GM21723 (cell line): ENCODE results near the gene BRD4.
A peak's percentile ranks its signal among the peaks of the same experiment; 100 is the strongest.
"Not testable (repeated sequence)": the region's sequence is repeated elsewhere in the genome, so short reads cannot be mapped to it uniquely, and the experiment has no call there.

Experiments used
- ATAC-seq: cut with Tn5 transposase; IDR thresholded peaks from one replicate; pipeline ENCODE4 v1.9.1; 2021; ENCODE audit warnings: mild to moderate bottlenecking, moderate library complexity; ENCODE audit not compliant: unreplicated experiment

The BRD4 gene

DNA sequence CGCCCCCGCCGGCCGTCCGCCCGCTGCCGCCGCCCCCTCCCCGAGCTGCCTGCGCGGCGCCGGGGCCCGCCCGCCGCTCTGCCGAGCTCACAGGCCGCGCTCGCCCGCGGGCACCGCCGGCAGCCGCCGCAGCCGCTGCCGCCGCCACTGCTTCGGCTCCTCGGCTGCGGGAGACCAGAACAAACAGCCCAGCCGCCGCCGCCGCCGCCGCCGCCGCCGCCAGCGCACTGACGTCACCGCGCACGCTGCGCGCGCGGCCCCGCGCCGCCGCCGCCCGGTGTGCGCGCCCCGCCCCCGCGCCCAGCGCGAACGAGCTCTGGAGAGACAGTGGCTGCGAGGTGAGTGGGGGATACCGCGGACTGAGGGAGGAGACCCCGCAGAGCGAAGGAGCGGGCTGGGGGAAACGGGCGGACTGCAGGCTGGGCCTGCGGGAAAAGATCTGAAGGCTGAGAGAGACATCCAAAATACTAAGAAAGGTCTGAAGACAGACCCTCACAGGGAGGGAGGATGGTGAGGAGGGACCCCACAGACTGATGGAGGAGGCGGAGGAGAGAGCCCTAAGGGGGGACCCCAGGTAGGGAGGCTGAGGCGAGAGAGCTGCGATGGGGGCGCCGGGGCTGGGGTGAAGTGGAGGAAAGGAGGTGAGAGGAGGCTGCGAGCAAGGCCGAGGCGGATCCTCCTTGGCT, at the start of gene BRD4:
BRD4 (minus strand) TSS at position 229 of the 686 bp plus-strand sequence. CDS start 59,440 bp downstream, outside the sequence.
- peak; percentile 49 for ATAC-seq

DNA sequence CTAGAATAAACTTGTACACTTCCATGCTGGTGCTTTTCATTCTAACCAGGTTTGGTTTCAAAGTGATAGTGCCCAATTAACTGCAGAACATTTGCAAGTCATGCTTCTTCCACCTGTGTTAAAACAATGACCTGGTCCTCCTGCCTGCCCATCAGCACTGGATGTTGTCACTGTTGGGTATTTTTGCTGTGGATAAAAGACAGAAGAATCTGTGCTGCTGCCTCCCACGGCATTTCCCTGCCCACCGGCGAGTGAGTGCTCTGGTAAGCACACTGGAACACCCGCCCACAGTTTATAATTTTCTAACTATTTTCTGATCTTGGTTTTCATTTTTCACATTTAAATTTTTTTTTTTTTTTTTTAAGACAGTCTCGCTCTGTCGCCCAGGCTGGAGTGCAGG, 49.5 kb upstream of the BRD4 start:
- no peak for ATAC-seq

DNA sequence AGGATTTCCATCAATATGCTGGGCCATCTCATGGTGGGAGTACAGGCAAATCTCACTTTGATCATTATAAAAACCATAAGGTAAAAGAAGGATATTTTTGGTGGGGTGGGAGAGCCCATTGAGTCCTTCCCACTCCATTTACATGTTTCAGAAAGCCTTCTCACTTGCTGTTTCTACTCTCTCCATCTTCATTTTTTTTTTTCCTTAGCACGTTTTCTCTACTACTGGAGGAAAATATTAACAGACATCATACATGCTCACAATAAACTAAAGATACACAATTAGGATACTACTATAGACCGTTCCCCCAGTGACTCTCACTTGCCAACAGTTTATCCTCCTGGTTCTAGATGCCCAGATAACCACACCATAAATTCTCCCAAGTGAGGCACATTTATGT, 49.1 kb upstream of the BRD4 start:
- ATAC-seq, result no peak

DNA sequence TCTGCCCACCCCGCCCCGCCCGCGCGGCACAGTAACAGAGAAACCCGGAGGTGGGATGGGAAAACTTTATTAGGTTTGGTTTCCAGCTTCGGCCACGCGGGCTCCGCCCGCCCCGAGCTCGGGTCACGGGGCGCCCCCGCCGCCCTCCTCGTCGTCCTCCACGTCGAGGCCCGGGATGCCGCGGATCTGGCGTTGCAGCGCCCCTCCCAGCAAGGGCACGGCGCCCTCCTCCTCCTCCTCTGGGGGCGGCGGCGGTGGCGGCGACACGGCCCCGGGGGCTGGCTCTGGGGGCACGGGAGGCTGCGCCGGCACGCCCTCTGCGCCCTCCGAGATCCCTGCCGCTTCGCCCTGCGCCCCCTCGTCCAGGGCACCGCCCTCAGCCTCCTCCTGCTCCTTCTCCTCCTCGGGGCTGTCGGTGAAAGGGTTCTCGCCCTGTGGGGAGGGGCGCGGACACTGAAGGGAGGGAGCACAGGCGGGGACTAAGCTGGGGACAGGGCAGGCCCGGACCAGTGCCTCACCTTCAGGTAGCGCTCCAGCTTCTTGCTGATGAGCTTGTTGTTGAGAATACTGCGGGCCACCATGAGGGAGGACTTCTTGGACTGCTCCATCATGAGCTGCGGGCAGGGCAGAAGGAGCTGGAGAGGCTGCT, 47.8 kb upstream of the BRD4 start:
- peak; percentile 33 for ATAC-seq

DNA sequence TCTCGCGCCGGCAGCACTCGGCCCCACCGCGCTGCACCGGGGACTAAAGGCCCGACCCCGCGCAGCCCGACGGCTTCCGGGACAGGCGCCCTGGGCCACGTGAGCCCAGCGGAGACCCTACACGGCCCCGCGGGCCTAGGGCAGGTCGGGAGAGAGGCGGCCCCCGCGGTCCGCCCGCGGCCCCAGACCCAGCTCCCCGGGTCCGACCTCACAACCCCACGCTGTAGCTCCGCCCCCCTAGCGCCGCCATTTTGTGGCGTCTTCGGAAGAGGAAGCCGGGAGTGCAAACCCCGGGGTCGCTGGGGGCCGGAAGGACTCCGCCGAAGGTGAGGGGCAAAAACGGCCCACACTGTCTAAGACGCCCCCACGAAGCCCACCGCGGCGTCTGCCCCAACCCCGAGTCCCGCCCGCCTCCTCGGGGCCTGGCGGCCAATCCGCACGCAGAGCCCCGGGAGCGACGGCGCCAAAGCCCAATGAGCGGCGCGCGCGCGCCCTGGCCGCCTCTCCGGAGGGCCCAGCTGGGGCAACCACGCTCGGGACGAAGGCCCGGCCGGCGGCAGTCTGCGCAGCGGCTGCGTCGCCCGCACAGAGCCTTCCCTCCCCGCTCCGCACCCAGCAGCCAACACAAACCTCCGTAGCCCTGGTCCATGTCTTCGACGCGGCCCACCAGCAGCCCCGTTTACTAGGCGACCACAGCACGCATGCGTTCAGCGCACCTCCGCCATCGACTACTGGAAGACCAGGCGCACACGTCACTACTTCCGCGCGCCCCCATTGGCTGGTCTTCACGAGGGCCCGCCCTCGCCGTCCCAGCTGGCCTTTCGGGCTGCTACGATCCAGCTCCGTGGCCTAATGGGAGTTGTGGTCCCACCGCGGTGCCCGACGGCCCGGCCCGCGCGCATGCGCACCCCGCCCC, 47.0 kb upstream of the BRD4 start, which contains the start of gene AKAP8:
AKAP8 (minus strand) TSS at position 705 of the 916 bp plus-strand sequence; CDS start at position 649, 56 bp downstream.
- ATAC-seq, result peak; percentile 82

DNA sequence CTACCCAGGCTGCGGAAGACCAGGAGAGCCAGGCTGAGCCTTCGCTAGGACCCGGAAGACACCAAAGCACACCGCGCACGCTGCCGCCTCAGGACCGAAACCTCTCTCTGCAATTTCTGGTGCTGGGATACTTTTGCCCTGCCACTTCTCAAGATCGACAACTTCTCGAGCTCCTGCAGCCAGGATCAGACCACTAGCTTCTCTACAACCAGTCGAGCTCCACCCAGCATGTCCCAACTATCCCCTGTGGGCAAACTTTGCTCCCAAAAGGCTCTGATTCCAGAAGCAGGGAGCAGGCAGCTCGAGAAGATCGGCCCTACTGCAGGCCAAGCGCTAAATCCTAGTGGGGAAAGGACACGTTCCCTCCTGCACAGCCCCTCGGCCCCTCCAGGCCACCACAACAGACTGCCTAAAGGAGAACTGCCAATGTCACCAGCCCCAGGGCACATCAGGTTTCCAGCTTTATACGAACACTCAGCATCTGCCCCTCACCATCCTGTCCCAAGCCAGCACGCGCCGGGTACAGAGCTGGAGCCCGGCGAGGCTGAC, 46.3 kb upstream of the BRD4 start:
- ATAC-seq, result no peak

DNA sequence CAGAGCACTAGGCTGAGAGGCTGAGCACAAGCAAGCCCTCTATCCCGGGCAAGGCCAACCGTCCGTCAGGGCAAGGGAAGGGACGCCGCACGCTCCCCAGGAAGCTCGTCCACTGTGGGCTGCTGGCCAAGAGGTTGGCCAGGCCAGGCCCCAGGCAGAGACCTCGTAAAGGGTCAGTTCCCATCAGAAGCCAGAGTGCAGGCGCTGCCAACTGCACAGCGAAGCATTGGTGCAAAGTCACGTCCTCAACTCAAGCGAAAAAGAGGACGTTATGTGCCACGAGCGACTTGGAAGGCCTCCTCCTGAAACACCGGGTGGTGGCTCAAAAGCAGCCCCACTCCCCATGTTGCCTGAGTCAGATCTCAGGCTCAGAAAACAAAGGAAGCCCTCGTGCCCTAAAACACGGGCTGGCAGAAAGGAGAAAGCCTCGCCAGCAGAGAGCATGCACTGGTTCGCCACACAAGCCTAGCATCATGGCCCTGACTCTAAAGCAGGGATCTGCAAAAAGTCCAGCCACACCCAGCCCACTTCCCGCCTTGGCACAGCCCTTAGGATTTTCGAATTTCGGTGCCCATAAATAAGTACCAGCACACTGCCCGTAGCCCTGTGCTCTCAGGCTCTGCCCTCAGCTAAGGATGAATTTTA, 42.6 kb upstream of the BRD4 start:
- ATAC-seq, result no peak

DNA sequence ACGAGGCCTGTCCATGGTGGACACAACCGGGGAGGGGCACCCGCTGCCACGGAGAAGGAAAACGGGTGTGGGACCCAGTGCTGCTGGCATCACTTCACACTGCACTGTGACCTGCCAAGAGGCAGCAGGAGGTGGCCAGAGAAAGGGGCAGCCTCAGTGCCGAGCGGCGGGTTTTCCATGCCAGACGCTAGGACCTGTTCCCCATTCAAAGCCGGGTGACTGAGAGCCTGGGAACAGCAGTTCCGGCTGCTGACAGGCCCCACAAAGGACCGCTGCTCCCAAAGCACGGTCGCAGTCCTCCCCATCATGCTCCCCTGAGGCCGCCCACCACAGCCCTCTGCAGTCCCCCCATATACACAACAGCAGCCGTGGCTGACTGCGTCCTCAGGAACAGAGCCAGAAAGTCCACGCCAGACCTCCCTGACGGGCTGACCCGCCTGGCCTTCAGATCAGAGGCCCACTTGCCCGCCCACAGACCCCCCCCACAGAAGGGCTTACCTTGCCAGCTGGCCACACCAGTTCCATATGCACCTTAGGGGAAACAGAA, 41.8 kb upstream of the BRD4 start:
- no peak for ATAC-seq

DNA sequence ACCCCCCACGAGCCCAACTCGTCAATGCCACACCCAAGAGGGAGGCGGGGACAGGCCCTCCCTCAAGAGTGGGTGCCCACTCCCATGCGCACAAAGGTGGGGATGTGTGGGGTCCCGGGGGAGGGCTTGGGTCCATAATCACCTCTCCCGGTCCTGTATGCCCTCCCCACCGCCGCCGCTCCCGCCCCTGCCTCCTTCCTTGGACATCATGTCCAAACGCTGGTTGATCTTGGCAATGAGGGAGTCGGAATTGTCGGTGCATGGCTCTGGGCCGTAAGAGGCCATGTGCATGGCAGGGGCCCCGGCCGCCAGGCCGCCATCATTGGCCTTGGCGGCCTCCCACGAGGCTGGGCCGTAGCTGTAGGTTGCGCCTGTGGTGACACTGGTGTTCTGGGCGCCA, 41.3 kb upstream of the BRD4 start:
- ATAC-seq, result no peak

DNA sequence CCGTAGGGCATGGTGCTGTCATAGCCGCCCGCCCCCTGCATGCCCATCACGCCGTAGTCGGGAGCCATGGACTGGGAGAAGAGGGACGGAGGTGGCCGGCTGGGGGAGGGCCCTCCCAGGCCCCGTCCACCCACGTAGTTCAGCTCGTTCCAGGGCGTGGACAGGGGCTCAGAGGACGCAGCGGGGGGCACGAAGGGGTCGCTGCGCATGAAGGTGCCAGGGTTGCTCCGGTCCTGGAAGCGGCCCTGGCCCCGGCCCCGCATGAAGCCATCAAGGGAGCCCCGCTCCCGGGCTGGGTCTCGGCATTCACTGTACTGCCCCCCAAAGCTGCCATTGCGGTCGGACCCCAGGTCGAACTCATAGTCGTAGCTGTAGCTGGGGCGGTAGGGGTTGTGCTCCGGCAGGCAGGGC, 40.6 kb upstream of the BRD4 start:
- no peak for ATAC-seq

DNA sequence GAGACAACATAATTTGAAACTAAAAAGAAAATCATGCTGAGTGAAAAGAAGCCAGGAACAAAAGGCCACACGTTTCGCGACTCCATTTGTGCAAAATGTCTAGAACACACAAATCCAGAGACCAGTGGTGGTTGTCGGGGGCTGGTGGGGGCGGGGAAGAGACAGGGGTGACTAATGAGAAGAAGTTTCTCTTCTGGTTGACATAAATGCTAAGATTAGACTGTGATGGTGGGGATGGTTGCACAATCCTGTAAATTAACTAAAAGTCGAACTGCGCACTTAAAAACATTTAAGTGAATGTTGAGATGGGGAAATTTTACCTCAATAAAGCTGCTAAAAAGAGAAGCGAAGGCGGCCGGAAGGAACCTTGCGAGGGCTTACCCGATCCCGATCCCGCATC, 40.1 kb upstream of the BRD4 start:
- no peak for ATAC-seq

DNA sequence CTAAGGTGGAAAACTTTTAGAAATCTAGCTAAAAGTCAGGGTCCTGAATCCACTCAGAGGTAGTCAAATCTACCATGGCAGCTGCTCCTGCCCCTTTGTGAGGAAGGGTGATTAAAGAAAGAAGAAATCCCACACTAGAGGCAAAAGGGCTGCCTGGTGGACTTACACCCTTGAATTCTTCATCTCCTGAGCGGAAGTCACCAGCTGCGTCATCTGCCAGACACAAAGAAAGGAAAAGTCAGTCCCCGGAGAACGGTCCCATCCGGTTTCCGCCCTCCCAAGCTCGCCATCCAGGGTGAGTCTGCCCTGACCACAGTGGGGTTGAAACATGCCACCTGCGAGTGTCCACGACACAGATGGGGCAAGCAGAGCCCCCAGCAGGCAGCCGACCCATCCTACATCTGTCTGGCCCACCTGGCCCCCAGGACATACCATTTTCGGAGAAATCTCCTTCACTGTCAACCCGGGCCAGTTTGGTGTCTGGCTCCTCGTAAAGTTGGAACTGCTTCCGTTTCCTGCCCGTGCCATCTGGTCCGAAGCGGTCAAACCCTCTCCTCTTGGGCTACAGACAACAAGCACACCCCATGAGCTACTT, 39.5 kb upstream of the BRD4 start:
- no peak for ATAC-seq

DNA sequence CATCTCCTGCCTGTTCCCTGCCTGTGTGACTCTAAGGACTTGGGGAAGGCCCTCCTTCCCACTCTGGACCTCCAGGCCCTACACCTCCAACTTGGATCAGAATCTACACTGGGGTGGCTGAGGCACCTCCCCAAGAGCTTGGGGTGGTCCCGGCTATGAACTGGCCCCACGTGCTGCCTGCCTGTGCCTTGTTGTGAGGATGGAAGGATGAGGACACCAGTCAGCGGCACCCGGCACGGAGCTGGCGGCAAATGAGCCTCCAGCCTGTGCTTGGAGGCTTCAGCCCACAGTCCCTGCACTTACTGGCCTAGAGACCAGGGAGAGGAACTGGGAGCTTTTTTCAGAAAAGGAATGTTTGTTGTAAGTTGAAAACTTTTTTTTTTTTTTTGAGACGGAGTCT, 38.8 kb upstream of the BRD4 start:
- ATAC-seq, result no peak

DNA sequence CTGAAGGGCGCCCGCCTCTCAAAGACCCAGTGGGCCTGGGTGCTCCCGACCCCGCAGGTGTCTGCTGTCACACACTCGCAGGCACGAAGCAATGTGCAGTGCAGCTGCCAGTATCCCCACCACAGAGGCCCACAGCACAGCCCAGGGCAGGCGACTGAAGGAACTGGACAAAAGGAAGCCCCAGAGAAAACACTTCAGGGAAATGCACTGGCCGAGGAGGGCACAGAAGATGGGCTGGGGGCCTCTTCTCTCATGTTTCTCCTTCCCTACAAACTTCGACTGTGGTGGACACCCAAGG, 37.2 kb upstream of the BRD4 start:
- ATAC-seq, result no peak

DNA sequence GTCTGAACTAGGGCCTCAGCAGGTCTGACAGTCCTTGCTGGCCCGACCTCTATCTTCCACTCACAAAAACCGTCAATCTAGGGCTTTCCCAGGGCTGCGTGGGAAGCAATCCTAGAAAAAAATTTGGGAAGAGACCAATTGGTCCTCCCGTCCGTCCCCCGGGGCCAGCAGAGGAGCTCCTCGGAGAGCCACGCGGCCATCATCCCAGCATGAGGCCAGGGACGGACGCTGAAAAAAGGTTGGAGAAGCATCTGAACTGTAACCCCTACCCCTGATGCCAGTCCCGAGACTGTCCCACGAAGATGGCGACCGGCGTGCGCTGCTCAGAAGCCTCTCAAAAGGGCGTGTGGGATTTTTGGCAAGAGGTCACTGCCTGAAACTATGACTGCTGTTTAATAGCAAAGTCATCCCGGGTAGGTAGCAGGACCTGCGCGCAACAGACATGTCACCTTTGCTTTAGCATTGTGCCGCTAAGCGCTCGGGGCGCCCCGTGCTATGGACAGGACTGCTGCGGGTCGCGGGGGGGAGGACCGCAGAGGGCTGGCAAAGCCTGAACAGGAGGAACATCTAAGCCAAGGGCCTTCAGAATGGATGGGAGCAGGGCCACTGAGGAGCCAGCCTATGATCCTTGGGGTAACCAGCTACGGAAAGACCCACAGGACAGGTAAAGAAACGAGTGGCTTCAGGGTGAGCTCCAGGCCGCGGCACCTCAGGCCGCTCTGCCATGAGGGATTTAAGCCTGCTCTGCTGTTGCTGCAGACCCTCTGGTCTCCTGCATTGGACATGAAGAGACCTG, 36.7 kb upstream of the BRD4 start:
- no peak for ATAC-seq

DNA sequence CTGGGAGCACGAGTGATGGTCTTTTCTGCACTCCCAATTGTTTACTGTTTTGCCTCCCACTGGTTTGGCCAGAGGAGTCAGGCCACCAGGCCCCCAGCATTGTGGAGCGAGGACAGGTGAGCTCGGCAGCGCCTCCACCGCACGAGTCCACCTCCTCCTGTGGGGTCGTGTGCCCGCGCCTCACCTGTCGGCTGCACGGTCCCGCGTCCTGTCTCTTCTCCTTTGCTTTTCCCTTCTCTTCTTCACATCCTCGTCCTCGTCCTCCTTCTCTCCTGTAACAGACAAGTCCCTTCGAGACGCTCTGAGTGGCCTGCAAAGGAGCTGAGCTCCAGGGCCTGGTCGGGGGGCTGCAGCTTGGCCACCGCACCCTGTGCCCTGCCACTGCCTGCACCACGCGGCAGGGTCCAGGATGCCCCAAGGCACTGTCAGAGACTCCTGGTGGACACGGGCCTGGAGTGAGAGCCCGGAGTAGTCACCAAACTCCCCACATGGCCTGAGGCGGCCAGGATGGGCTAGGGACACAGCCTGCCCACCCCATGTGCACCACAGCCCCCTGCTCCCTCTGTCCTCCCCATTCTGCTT, 35.8 kb upstream of the BRD4 start:
- no peak for ATAC-seq

DNA sequence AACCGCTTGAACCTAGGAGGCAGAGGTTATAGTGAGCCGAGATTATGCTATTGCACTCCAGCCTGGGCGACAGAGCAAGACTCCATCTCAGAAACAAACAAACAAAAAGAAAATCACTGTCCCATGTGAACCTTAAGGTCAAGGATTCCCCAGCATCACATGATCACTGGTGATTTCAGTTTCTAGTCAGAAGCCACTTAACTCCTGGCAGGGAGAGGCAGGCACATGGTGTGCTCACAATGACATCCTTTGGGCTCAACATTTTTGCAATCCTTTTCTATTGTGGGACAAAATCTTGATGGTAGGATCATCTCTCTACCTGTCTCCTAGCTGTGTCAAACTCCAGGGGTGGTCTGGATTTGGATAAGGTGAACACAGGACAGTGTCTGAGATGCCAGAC, 35.1 kb upstream of the BRD4 start:
- ATAC-seq, result no peak

DNA sequence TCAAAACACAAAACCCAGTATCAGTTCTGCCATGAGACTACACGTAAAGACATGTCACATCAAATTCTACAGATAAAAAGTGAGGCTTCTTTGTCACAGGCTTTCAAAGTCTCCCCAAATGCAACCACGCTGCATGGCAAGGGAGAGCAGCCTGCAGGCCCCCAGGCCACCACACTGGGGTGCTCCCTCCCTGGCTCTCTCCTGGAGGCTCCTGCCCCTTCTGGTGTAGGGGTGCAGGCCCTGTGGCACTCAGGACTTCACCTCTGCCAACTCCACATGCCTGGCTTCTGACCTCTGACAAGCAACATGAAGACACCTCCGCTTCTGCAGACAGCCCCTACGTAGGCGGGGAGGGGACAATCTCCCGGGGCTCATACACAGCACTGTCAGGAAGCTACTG, 32.9 kb upstream of the BRD4 start:
- ATAC-seq, result no peak

DNA sequence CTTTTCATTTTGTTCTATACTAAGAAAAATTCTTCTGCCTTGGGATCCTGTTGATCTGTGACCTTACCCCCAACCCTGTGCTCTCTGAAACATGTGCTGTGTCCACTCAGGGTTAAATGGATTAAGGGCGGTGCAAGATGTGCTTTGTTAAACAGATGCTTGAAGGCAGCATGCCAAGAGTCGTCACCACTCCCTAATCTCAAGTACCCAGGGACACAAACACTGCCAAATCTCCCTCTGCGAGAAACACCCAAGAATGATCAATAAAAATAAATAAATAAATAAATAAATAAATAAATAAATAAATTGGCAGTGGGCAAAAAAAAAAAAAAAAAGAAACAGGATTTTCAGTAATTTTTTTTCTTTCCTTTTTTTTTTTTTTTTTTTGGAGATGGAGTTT, 31.5 kb upstream of the BRD4 start:
- ATAC-seq, result not testable (repeated sequence)
